ENCODE data around the gene REPS1.

- TF ChIP-seq CTCF (IDR thresholded peaks at IDR 0.05; ENCODE audit: poor library complexity) (no peak), EZH2 (IDR thresholded peaks at IDR 0.05; ENCODE audit: borderline replicate concordance) (no peak)
These were observed 29.5 kb downstream of the REPS1 start for GRCh38 chr6:138958595-138958994.
